Psoas muscle (tissue), 8 donors: ENCODE results near the gene CLDN18. TPM values are rescaled to one million over a fixed set of nuclear protein-coding genes. Genes with fewer than 3 reads are reported as not detected.

Experiments used
- ATAC-seq, 4 donors: fragments of 200-7000 bp; cut with Tn5 transposase; one replicate each; pipeline ENCODE4 v1.9.1; 2020; ENCODE audit warnings: moderate library complexity in 3 of 4, mild to moderate bottlenecking in 2 of 4
- DNase-seq, 2 donors: peaks; one replicate each; pipeline ENCODE4 v3.0.0-alpha.2; 2020
- H3K27ac ChIP-seq: fragments of 200-600 bp; one replicate; pipeline ENCODE4 v1.8.0; 2022
- H3K27me3 ChIP-seq, 3 donors: fragments of 200-600 bp in 1 of 3; one replicate each; pipeline versions ENCODE4 v1.6.1 to v1.8.0; 2013 to 2022; ENCODE audit warnings: low read length in 2 of 3, mild to moderate bottlenecking in 2 of 3, moderate library complexity in 1 of 3; ENCODE audit not compliant: insufficient read depth in 3 of 3
- H3K36me3 ChIP-seq, 2 donors: fragments of 200-600 bp in 1 of 2; one replicate each; pipeline versions ENCODE4 v1.6.1 to v1.8.0; 2013 to 2022; ENCODE audit warnings: low read depth in 1 of 2, mild to moderate bottlenecking in 1 of 2, moderate library complexity in 1 of 2; ENCODE audit not compliant: insufficient read depth in 1 of 2
- H3K4me1 ChIP-seq: fragments of 200-600 bp; one replicate; pipeline ENCODE4 v1.8.0; 2022
- H3K4me3 ChIP-seq: fragments of 200-600 bp; one replicate; pipeline ENCODE4 v1.8.0; 2022; ENCODE audit warnings: mild to moderate bottlenecking
- H3K9me3 ChIP-seq: fragments of 200-600 bp; one replicate; pipeline ENCODE4 v1.8.0; 2022
- CTCF ChIP-seq: fragments of 200-600 bp; IDR thresholded peaks from one replicate; pipeline ENCODE4 v1.8.0; 2022; ENCODE audit warnings: antibody characterized with exemption
- WGBS, 3 donors: extraction: QIAGEN DNeasy Blood & Tissue Kit; methylation state at CpG; one replicate each; pipeline versions ENCODE4 v1.1.6 to v1.1.7; 2013; 5-methylcytosine and 5-hydroxymethylcytosine counted together
- intact Hi-C, 2 donors: fragments of 100-400 bp; cut with DNase I; formaldehyde crosslinking; loops; one replicate each; pipeline versions ENCODE4 v1.11.0 to v1.14.2; 2022
- polyA plus RNA-seq, 3 donors: library from polyadenylated mRNA; stranded (reverse); fragments of 200-250 nt; gene quantifications; one replicate each; pipeline ENCODE4 v1.2.3, GENCODE V29; 2013
- total RNA-seq, 4 donors: library from RNA; stranded (reverse); fragmentation: NEBNext Ultra II Directional in 2 of 4; extraction: Animal tissue kit (Norgen Biotek cat#: 25700) in 2 of 4; gene quantifications; one replicate each; pipeline versions ENCODE4 v1.2.1 to v1.2.4, GENCODE V29; 2021 to 2023
- donor health status: healthy with polysubstance abuse.
- donor health status: DM: no; HTN: no; CAD: no; lungs with moderate emphysema.
- donor health status: Bipolar disorder and iron deficiency.
- donor health status: healthy.
- donor health status: DM: yes; HTN: yes; CAD: no.
- donor health status: DM: no; HTN: no; CAD: no.
- donor health status: DM: no; HTN: no; CAD: no.
- donor health status: DM: yes; HTN: yes; CAD: no.

The CLDN18 gene
- total and polyA plus RNA-seq, 7 donors: 0.03 TPM; not detected in 6

- H3K36me3 ChIP-seq: peaks cover 0 to 36% of the 10 kb centered on the region in 2 donors
These were observed 56.0 kb downstream of the CLDN18 start for GRCh38 chr3:138065949-138066348.

GRCh38 chr3:138066383-138066782 is 56.4 kb downstream of the CLDN18 start:
- H3K27ac ChIP-seq: no peak overlapping the region
- peaks cover 0 to 36% of the 10 kb centered on the region in 2 donors for H3K36me3 ChIP-seq
- intact Hi-C loops: loop anchor here in 1 of 2 donors (1.0 to 10.0 kb wide), 2 partner anchors 52 to 358 kb away; no protein-coding TSS in a partner anchor
- ATAC-seq: no peak
- WGBS, 3 donors: 92 to 98% (median 94%) methylated on average over 8 of the region's 8 CpGs
- H3K9me3 ChIP-seq: no peaks in the 10 kb centered on the region
- H3K4me3 ChIP-seq: no peak overlapping the region
- no peaks in the 10 kb centered on the region for H3K4me1 ChIP-seq
- no peak for TF ChIP-seq CTCF
- no peak for DNase-seq
- H3K27me3 ChIP-seq: no peaks in the 10 kb centered on the region

More at GRCh38 chr3:138065949-138066348, 56.0 kb downstream of the CLDN18 start:
- Histone ChIP-seq H3K4me3 (no peak overlapping the region), H3K4me1 (no peaks in the 10 kb centered on the region), H3K9me3 (no peaks in the 10 kb centered on the region), H3K27ac (no peak overlapping the region), H3K27me3 (no peaks in the 10 kb centered on the region)
- no peak for TF ChIP-seq CTCF
- ATAC-seq (no peak), DNase-seq (no peak)
- WGBS, 3 donors: 93 to 100% (median 94%) methylated on average over 2 of the region's 2 CpGs
- intact Hi-C loops: loop anchor here in 1 of 2 donors (1.0 to 10.0 kb wide), 2 partner anchors 52 to 359 kb away; no protein-coding TSS in a partner anchor

GRCh38 chr3:138066972-138067371 is 57.0 kb downstream of the CLDN18 start:
- ATAC-seq: no peak
- intact Hi-C loops: loop anchor here in 1 of 2 donors (1.0 to 10.0 kb wide), 2 partner anchors 51 to 358 kb away; no protein-coding TSS in a partner anchor
- H3K4me3 ChIP-seq: no peak overlapping the region
- no peak for DNase-seq
- H3K4me1 ChIP-seq: no peaks in the 10 kb centered on the region
- no peaks in the 10 kb centered on the region for H3K9me3 ChIP-seq
- no peak for TF ChIP-seq CTCF
- H3K36me3 ChIP-seq: peaks cover 0 to 36% of the 10 kb centered on the region in 2 donors
- H3K27me3 ChIP-seq: no peaks in the 10 kb centered on the region
- no peak overlapping the region for H3K27ac ChIP-seq
- 96 to 98% (median 96%) methylated on average over 3 of the region's 3 CpGs for WGBS, 3 donors

- ATAC-seq (peak in 1 of 4 donors; percentile 6), DNase-seq (no peak)
- WGBS, 3 donors: 78 to 85% (median 79%) methylated on average over 8 of the region's 8 CpGs
- no peaks in the 10 kb centered on the region for H3K4me1 ChIP-seq
- H3K27me3 ChIP-seq: no peaks in the 10 kb centered on the region
- intact Hi-C loops: loop anchor here in 1 of 2 donors (10.0 kb wide), 1 partner anchor 357 kb away; no protein-coding TSS in a partner anchor
- no peak for TF ChIP-seq CTCF
- peaks cover 0 to 31% of the 10 kb centered on the region in 2 donors for H3K36me3 ChIP-seq
- H3K27ac ChIP-seq: no peak overlapping the region
- H3K9me3 ChIP-seq: no peaks in the 10 kb centered on the region
- no peak overlapping the region for H3K4me3 ChIP-seq
These were observed 58.1 kb downstream of the CLDN18 start for GRCh38 chr3:138068046-138068445.
